HG02623 (cell line): Measurements from ENCODE around the gene EIF4G3.
"Not testable (repeated sequence)": the region's sequence is repeated elsewhere in the genome, so short reads cannot be mapped to it uniquely, and the experiment has no call there.

Source experiments
- ATAC-seq: cut with Tn5 transposase; IDR thresholded peaks from one replicate; pipeline ENCODE4 v1.9.1; 2021; ENCODE audit warnings: moderate library complexity; ENCODE audit not compliant: unreplicated experiment

EIF4G3 gene

GRCh38 chr1:21114431-21114830 lies 62.3 kb downstream of the EIF4G3 start:
- no peak for ATAC-seq

DNA sequence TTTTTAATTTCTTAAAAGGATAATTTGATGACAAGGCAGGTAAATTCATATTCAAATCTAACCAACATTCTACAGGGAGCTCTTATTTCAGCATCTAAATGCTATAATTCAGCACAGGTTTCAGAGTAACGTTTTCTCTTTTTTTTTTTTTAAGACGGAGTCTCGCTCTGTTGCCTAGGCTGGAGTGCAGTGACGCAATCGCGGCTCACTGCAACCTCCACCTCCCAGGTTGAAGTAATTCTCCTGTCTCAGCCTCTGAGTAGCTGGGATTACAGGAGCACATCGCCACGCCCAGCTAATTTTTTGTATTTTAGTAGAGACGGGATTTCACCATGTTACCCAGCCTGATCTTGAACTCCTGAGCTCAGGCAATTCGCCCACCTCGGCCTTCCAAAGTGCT lies 66.5 kb downstream of the EIF4G3 start:
- ATAC-seq, result no peak

- no peak for ATAC-seq
These were observed 70.0 kb downstream of the EIF4G3 start for GRCh38 chr1:21106709-21107108.

DNA sequence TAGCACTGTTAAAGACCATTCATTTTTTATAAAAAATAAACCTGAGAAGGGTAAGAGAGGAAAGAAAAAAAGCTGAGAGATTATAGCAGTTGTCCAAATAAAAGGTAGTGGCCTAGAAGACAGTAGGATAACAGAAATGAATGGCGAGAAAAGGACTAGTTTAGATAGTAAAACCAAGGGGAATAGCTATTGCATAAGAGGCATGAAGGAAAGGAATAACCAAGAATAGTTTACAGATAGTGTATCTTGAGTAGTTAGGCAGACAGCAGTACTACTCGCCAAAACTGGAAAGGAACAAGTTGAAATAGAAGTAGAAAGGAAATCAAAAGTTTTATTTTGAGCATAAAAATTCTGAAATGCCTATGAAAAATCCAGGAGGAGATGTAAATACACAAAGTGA lies 70.5 kb downstream of the EIF4G3 start:
- no peak for ATAC-seq

DNA sequence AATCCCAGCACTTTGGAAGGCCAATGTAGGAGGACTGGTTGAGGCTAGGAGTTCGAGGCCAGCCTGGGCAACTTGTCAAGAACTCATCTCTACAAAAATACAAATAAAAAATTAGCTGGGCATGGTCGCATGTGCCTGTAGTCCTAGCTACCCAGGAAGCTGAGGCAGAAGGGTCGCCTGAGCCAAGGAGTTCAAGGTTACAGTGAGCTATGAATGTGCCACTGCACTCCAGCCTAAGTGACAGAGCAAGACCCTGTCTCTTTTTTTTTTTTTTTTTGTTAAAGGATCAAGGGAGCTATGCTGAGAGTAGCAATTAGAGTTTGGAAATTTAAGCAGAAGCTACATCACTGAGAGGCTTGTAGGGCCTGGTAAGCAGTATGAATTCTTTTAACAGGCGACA lies 70.9 kb downstream of the EIF4G3 start:
- ATAC-seq, result no peak

DNA sequence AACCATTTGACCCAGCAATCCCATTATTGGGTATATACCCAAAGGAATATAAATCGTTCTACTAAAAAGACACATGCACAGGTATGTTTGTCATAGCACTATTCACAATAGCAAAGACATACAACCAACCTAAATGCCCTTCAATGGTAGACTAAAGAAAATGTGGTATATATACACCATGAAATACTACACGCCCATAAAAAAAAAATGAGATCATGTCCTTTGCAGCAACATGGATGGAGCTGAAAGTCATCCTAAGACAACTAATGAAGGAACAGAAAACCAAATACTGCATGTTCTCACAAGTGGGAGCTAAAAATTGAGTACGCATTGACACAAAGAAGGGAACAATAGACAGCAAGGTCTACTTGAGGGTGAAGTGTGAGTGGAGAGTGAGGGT lies 72.0 kb downstream of the EIF4G3 start:
- no peak for ATAC-seq

DNA sequence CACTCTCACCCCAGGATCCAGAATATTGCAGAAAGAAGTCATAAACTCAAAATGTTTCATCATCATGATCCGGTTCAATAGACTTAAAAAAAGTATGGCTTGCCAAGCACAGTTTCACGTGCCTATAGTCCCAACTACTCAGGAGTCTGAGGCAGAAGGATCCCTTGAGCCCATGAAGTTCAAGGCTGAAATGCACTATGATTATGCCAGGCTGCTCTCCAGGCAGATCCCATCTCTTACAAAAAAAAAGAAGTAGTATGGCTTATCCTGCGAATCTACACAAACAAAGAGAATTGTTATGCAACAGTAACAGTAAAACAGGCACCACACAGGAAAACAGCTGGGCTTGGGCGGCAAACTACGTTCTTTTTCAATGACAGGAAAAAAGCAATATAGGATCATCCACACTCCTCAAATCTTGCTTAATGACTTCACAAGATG lies 76.2 kb downstream of the EIF4G3 start:
- ATAC-seq, result no peak

DNA sequence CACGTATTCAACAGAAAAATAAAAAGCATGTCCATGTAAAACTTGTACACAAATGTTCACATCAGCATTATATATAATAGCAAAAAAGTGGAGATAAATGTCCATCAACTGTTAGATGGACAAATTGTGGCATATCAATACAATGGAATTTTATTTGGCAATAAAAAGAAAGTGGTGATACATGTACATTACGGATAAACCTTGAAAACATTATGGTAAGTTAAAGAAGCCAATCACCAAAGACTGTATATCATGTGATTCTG lies 76.9 kb downstream of the EIF4G3 start:
- ATAC-seq, result no peak

DNA sequence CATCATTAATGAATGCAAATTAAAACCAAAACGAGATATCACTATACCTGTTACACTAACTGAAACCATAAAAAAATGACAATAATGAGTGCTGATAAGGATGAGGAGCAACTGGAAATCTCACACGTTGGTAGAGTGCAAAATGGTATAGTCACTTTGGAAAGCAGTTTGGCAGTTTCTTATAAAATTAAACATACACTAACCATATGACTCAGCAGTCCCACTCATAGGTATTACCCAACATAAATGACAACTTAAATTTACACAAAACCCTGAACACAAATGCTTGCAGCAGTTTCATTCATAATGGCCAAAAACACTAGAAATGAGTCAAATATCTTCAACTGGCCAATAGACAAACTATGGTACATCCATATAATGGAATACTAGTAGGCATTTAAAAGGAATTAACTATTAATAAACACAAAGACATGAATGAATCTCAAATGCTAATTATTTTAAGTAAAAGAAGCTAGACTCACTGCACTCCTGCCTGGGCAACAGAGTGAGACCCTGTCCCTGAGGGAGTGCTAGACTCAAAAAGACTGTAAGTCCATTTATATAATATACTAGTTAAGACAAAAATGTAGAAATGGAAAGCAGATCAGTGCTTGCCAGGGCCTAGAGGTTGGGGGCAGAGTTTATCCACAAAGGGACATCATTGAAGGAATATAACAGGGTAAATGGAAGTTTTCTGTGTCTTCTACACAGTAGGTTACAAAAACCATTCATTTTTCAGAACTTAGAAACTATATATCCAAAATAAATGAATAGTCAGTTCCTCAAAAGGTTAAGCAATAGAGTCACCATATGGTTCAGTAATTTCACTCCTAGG lies 77.4 kb downstream of the EIF4G3 start:
- ATAC-seq, result no peak

DNA sequence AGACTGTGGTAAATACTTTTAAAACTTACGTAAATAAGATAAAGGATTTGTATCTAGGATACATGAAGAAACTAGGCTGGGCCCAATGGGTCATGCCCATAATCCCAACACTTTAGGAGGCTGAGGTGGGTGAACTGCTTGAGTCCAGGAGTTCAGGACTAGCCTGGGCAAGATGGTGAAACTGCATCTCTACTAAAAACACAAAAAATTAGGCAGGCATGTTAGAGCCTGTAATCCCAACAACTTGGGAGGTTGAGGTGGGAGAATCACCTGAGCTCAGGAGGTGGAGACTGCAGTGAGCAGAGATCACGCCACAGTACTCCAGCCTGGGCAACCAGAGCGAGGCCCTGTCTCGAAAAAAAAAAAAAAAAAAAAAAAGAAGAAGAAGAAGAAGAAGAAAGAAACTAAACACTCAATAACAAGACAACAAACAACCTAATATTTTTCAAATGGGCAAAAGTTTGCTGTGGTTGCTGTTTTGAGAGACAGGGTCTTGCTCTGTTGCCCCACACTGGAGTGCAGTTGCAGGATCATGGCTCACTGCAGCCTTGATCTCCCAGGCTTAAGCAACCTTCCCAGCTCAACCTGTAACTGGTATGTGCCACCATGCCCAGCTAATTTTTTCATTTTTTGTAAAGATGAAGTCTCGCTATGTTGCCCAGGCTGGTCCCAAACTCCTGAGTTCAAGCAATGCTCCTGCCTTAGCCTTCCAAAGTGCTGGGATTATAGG lies 78.3 kb downstream of the EIF4G3 start:
- ATAC-seq, result no peak

GRCh38 chr1:21097729-21098128 lies 79.0 kb downstream of the EIF4G3 start:
- ATAC-seq, result no peak

GRCh38 chr1:21095976-21096375 lies 80.7 kb downstream of the EIF4G3 start:
- no peak for ATAC-seq

DNA sequence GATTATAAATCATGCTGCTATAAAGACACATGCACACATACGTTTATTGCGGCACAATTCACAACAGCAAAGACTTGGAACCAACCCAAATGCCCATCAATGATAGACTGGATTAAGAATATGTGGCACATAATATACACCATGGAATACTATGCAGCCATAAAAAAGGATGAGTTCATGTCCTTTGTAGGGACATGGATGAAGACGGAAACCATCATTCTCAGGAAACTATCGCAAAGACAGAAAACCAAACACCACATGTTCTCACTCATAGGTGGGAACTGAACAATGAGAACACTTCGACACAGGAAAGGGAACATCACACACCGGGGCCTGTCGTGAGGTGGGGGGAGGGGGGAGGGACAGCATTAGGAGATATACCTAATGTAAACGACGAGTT lies 82.4 kb downstream of the EIF4G3 start:
- not testable (repeated sequence) for ATAC-seq

GRCh38 chr1:21093271-21093958 lies 83.3 kb downstream of the EIF4G3 start:
- ATAC-seq, result not testable (repeated sequence)

DNA sequence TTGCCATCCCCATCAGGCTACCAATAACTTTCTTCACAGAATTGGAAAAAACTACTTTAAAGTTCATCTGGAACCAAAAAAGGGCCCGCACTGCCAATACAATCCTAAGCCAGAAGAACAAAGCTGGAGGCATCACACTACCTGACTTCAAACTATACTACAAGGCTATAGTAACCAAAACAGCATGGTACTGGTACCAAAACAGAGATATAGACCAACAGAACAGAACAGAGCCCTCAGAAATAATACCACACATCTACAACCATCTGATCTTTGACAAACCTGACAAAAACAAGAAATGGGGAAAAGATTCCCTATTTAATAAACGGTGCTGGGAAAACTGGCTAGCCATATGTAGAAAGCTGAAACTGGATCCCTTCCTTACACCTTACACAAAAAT lies 84.2 kb downstream of the EIF4G3 start:
- ATAC-seq, result not testable (repeated sequence)

GRCh38 chr1:21091053-21091690 lies 85.5 kb downstream of the EIF4G3 start:
- ATAC-seq, result not testable (repeated sequence)

DNA sequence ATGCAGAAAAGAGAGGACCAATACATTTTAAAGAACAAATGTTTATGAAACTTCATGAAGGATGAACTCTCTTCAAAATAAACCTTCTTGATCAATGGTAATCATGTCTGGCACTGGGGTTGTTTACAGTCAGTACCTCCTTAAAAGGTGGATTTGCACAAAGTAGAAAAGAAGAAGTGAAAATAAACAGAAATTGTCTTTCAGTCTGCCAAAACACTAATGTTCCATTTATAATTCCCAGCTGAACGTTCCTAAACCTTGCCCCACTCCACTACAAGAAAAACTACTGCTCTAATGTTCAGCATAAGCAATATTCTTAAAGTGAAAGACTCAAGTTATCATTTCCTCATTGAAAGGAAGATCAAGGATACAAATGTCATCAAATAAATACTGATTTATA lies 86.2 kb downstream of the EIF4G3 start:
- ATAC-seq, result no peak

DNA sequence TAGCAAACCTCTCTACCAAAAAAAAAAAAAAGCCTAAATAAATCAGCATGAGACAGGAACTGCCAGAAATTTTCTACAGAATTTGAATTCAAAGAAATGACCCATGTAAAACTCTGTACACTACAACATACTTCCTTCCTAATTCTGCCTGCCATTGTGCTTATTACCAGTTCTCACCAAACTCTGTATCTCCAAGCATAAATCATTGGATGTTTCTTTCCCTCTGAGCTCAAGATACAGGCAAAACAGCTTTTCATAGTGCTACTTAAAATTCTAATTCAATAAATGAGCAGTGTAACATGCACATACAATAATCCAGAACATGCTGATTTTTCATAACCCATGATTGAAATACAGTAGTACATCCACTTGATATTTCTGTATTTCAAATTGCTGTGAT lies 87.0 kb downstream of the EIF4G3 start:
- ATAC-seq, result no peak

DNA sequence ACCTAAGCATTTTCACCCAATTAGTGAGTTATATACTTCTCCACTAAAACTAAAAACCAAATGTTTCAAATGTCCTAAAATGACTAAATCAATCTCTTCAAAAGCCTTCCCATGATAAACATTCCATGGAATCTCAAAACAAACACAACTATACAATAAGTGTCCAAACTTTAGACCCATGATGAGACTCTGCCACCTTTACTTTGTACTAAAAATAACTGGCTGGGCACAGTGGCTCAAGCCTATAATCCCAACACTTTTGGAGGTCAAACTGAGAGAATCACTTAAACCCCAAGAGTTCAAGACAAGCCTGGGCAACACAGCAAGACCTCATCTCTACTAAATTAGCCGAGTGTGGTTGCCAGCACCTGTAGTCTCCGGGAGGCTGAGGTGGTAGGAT lies 87.4 kb downstream of the EIF4G3 start:
- ATAC-seq, result no peak

- no peak for ATAC-seq
These were observed 92.4 kb downstream of the EIF4G3 start for GRCh38 chr1:21084111-21084810.

DNA sequence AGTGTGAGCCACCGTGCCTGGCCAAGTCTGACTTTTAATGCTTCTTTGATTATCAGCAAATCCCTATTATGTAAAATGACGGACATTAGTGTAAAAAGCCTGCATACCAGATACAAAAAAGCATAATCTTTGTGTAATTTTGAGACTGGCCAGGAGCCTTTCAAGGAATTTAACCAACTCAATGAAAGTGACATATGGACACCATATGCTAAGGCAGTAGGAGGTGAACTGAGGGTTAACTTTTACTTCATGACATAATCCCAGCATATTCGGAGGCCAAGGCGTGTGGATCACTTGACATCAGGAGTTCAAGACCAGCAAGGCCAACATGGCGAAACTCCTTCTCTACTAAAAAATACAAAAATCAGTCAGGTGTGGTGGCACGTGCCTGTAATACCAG lies 94.6 kb downstream of the EIF4G3 start:
- no peak for ATAC-seq
